Stimulated activated CD8-positive, alpha-beta memory T cell treated with anti-CD3 and anti-CD28 coated beads, Interleukin-7, amount 100 ng/mL, for 24 hours (primary cell): ENCODE data around the gene PER3.
A peak's percentile ranks its signal among the peaks of the same experiment; 100 is the strongest.

ENCODE experiments used
- DNase-seq: peaks from one replicate; pipeline ENCODE4 v3.0.0-alpha.2; 2020; ENCODE audit warnings: low read depth

The PER3 gene

GRCh38 chr1:7783826-7784491 is at the start of gene PER3:
Gene PER3, plus strand, starts transcription at chr1:7784291. Its CDS starts 587 bp downstream, at chr1:7784878.
- peak; percentile 77 for DNase-seq

DNA sequence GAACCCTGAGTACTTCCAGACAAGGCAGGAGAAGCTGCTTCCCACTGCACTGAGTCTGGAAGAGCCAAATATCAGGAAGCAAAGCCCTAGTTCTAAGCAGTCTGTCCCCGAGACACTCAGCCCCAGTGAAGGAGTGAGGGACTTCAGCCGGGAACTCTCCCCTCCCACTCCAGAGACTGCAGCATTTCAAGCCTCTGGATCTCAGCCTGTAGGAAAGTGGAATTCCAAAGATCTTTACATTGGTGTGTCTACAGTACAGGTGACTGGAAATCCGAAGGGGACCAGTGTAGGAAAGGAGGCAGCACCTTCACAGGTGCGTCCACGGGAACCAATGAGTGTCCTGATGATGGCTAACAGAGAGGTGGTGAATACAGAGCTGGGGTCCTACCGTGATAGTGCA is 46.0 kb upstream of the PER3 start:
- DNase-seq: no peak

DNA sequence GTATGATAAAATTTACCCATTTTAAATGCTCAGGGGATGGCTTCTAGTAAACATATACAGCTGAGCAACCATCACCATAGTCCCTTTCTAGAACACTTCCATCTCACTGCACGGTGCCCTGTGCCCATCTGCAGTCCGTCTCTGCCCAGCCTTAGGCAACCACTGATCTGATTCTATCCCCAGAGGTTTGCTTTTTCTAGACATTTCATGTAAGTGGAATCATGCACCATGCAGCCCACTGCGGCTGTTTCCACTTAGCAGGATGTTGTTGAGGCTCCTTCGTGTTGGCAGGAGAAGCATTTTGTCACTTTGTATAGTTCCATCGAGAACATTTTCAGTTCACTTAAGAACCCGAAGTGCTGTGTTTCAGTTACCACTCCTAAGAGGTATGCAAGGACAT is 40.7 kb upstream of the PER3 start:
- DNase-seq: no peak

DNA sequence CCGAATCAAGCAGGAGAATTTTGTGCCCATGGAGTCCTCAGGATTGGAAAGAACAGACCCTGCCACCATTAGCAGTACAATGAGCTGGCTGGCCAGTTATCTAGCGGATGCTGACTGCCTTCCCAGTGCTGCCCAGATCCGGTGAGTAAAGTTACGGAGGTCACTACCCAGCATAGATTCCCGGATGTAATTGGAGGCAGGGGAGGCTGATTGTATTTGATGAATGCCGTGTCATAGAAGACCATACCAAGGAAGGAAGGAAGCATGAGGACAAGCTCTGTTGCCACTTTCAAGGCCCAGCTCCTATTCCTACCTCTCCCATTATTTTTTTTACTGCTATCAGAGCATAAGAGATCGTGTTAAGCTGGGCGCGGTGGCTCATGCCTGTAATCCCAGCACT is 39.2 kb upstream of the PER3 start:
- DNase-seq: no peak

DNA sequence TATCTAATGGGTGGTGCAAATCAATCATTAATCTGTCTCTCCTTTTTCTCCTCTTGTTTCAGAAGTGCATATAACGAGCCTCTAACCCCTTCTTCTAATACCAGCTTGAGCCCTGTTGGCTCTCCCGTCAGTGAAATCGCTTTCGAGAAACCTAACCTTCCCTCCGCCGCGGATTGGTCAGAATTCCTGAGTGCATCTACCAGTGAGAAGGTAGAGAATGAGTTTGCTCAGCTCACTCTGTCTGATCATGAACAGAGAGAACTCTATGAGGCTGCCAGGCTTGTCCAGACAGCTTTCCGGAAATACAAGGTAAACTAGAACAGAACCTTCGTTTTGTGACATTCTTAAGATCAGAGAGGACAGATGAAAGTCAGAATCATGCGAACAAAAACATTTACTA is 38.3 kb upstream of the PER3 start:
- no peak for DNase-seq

DNA sequence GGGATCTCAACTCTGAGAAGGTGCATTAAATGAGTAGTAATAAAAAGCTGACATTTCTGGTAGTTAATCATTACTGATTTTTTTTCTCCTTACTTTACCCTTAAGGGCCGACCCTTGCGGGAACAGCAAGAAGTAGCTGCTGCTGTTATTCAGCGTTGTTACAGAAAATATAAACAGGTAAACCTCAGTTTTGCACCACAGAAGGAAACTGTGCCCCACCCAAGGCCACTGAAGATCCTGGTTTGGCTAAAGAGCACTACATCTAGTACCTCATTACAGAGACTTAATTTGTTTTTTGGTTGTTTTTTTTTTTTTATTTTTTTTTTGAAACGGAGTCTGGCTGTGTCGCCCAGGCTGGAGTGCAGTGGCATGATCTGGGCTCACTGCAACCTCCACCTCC is 36.5 kb upstream of the PER3 start:
- DNase-seq: no peak

DNA sequence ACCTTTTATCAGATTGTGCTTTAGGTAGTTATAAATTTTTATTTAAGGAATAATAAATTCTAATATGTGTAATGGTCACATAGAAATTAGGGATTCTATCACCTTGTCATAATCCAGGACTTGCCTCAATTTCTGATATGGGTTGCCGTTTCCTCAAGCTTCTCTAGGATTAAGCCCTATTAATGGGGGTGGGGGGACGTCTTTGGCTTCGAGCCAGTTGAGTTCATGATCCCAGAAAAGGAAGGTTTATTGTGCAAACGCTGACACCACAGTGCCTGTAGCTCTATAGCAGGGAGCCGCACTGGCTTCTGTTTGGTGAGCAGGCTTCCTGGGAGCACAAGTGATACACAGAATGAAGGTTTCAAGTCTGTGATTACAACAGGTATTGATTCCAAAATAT is 35.0 kb upstream of the PER3 start:
- no peak for DNase-seq

GRCh38 chr1:7751174-7751573 is 32.9 kb upstream of the PER3 start:
- DNase-seq: no peak

GRCh38 chr1:7752512-7753417 is 31.3 kb upstream of the PER3 start:
- no peak for DNase-seq

GRCh38 chr1:7753641-7754040 is 30.4 kb upstream of the PER3 start:
- no peak for DNase-seq

DNA sequence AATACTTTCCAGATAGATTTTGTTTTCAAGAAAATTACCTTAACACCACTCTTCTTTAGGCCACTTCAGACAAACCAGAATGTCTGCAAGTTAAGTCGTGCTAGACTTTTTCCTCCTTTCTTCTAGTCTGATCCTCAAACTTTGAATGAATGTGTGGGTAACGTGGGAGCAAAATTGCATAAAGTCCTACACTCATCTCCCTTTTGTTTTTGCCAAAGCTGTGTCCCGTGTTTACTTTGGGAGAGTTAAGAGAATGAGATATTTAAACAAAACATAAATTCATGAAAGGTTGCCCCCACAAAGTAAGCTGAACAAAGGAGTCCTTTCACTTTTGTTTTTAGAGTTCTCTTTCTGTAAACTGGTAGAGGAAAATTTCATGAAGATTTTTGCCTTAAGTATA is 29.9 kb upstream of the PER3 start:
- DNase-seq: no peak

DNA sequence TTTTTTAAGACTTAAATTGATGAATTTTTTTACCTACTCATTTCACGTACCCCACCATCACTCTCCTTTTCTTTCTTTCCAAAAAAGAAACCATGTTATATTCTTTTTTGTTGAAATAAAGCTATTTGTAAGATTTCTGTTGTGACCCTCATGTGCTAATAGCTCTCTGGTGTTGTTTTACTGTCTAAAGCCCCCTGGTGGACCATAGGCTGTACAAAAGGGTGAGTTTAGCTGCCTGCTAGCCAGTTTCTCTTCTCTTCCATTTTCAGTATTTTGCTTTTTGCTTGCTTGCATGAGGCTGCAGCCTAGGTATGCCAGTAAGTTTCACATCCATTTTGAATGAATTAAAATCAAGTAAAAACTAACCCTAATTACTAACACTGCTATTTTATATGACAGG is 28.6 kb upstream of the PER3 start:
- DNase-seq: no peak

DNA sequence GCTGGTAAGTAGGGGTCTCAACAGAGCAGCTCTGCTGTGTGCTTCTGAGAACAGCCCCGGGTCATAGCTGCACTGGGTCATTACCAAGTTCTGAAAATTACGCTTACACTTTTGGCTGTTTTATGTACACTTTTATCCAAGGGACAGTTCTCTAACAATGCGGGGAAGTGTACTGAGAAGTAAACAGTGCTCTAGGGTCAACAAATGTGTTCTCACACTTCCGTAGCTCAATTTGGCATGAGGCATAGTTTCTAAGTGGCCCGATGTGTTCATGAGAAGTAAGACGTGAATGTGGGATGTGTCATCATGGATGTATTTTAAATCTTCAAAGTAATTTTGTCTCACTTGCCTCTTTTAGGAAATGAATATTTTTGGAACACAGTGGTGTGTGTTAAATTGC is 23.8 kb upstream of the PER3 start:
- no peak for DNase-seq

- DNase-seq: no peak
Measured at GRCh38 chr1:7761103-7761502, 23.0 kb upstream of the PER3 start.

DNA sequence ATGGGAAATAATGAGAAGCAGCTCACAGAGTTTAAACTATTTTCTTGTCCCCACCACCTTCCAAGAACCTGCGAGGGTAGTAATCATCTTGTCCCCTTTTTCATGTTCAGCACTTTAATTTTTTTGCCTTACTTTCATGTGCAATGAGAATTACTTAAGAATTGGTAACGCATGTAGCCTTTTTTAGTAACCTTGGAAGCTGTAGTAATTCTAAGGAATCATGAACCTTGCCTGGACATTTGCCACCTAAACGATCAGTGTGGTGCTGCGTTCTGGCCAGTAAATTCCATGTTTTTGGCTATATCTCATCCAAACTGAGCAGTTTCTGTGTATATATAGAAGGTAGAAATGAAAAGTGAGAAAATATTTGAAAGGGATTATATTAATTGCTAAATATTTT is 16.9 kb upstream of the PER3 start:
- no peak for DNase-seq

GRCh38 chr1:7768583-7768982 is 15.5 kb upstream of the PER3 start:
- no peak for DNase-seq

DNA sequence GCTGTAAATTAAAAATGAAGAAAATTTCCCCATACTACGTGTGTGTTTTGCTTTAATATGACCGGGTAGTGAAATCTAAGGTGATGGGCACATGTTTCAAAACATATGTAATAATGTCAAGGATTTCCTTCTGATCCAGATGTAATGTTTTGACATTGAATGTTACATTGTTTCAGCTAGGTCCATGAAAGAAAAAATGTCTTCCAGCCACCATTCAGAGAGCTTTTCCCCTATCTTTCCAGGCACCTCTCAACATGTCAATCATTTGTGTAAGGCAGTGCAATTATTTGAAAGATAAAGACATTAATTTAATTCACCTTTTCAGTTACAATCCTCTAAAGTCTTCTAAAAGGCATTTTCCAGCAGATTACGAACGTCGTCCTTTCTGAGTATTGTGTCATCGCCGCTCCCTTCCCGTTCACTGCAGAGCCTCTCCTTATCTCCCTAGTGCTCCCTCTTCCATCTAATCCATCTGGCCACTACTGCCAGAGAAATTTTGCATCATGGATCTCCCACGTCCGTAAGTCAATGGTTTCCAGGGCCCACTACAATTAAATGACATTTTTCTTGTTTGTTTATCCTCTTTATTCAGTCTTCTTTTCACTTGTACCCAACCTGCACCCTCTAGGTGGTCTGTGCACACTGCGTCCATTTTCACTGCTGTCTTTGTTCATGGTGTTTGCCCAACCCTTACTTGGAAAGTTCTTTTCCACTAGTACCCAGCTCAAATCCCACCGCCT is 14.2 kb upstream of the PER3 start:
- no peak for DNase-seq

GRCh38 chr1:7770669-7770996 is 13.5 kb upstream of the PER3 start:
- no peak for DNase-seq

- DNase-seq: peak; percentile 81
Measured at GRCh38 chr1:7770997-7771822, 12.9 kb upstream of the PER3 start, which contains the start of gene VAMP3. Gene VAMP3, plus strand, starts transcription at chr1:7771296. Its CDS starts 88 bp downstream, at chr1:7771384.

GRCh38 chr1:7771823-7772299 is 12.2 kb upstream of the PER3 start:
- DNase-seq: no peak

- no peak for DNase-seq
Measured at GRCh38 chr1:7777591-7777990, 6.5 kb upstream of the PER3 start.

GRCh38 chr1:7778133-7778628 is 5.9 kb upstream of the PER3 start:
- no peak for DNase-seq
